Naive thymus-derived CD8-positive, alpha-beta T cell (primary cell): ENCODE data around the gene BOLA1. TPM values are rescaled to one million over a fixed set of nuclear protein-coding genes. Genes with fewer than 3 reads are reported as not detected.
A peak's percentile ranks its signal among the peaks of the same experiment; 100 is the strongest.
"Not testable (repeated sequence)": the region's sequence is repeated elsewhere in the genome, so short reads cannot be mapped to it uniquely, and the experiment has no call there.

Experiments used
- ATAC-seq, 2 donors: fragments of 150-1000 bp; cut with Tn5 transposase in 1 of 2; sonication (Bioruptor Pico), chemical (Tn5 transposase) in 1 of 2; 1 replicate in 1 of 2; 2 replicates in 1 of 2; pipeline ENCODE4 v1.10.0; 2021; ENCODE audit warnings: mild to moderate bottlenecking in 2 of 2, moderate library complexity in 2 of 2
- POLR2A ChIA-PET: fragments of 350-600 bp; sonication (Branson Sonifier 250); formaldehyde crosslinking; loops from one replicate; lab custom pipeline; 2021; ENCODE audit warnings: antibody characterized with exemption; lab: Charles Lee
- DNase-seq, 10 donors: peaks; one replicate each; pipeline versions ENCODE4 v3.0.0 to v3.0.0-alpha.2; 2020 to 2022
- H3K27ac Mint-ChIP-seq, 10 donors: one replicate each; pipeline ENCODE4 v1.8.0; 2020 to 2022; ENCODE audit warnings: mild to moderate bottlenecking in 10 of 10, mixed read lengths in 10 of 10, moderate library complexity in 4 of 10, inconsistent platforms in 1 of 10
- H3K27me3 Mint-ChIP-seq, 5 donors: one replicate each; pipeline ENCODE4 v1.8.0; 2021 to 2022; ENCODE audit warnings: mixed read lengths in 5 of 5
- H3K36me3 Mint-ChIP-seq, 3 donors: one replicate each; pipeline ENCODE4 v1.8.0; 2020 to 2022; ENCODE audit warnings: mixed read lengths in 3 of 3, mild to moderate bottlenecking in 2 of 3, inconsistent platforms in 1 of 3
- H3K4me1 Mint-ChIP-seq, 4 donors: one replicate each; pipeline ENCODE4 v1.8.0; 2021 to 2022; ENCODE audit warnings: mixed read lengths in 4 of 4
- H3K4me3 Mint-ChIP-seq, 10 donors: one replicate each; pipeline ENCODE4 v1.8.0; 2020 to 2022; ENCODE audit warnings: mild to moderate bottlenecking in 10 of 10, mixed read lengths in 10 of 10, moderate library complexity in 6 of 10, inconsistent platforms in 1 of 10
- H3K9me3 Mint-ChIP-seq, 9 donors: one replicate each; pipeline ENCODE4 v1.8.0; 2020 to 2022; ENCODE audit warnings: mixed read lengths in 9 of 9, mild to moderate bottlenecking in 3 of 9, inconsistent platforms in 1 of 9, moderate library complexity in 1 of 9
- polyA plus RNA-seq, 3 donors: library from polyadenylated mRNA; unstranded; fragments of 300-500 nt; fragmentation: Illumina TruSeq; gene quantifications; one replicate each; pipeline ENCODE4 v1.2.3, GENCODE V29; 2021
- total RNA-seq, 8 experiments: library from RNA in 2 of 8; stranded (reverse) in 2 of 8; gene quantifications; one replicate each; pipeline ENCODE4 v1.2.3 and lab custom pipeline; 2021 to 2026

Gene BOLA1
- total RNA-seq = 10 to 100 TPM; 21.1 to 21.6 TPM
- 10 to 100 TPM; 19.7 to 34.1 (median 24.3) TPM for polyA plus RNA-seq
- total RNA-seq (lab: John Stamatoyannopoulos, UW) = 3.0 to 15.8 (median 10.7) reads per million in 6 experiments

- peaks cover 0 to 2% (median 0%) of the 10 kb centered on the region in 5 donors for H3K27me3 Mint-ChIP-seq
- POLR2A ChIA-PET = interaction anchor here (1.0 to 5.5 kb wide), 9 partner anchors 12 to 250 kb away, joined by 3 to 88 read pairs (median 4); partner anchors contain the start of genes PLEKHO1 and SF3B4
- no peaks in the 10 kb centered on the region for H3K36me3 Mint-ChIP-seq
- peak; percentile 66 to 89 (median 76) for DNase-seq
- peak within 1 kb of the TSS; percentile 89 to 98 (median 96) for H3K27ac Mint-ChIP-seq
- peaks cover 6 to 26% (median 17%) of the 10 kb centered on the region in 4 donors for H3K4me1 Mint-ChIP-seq
- peaks cover 0 to 4% (median 0%) of the 10 kb centered on the region in 9 donors for H3K9me3 Mint-ChIP-seq
- H3K4me3 Mint-ChIP-seq = peak within 1 kb of the TSS; percentile 85 to 96 (median 94)
- peak; percentile 98 to 99 for ATAC-seq
These were observed at the start of gene BOLA1 for GRCh38 chr1:149899460-149900284. BOLA1 (plus strand) TSS chr1:149899568; CDS start chr1:149900060, 492 bp downstream.

GRCh38 chr1:149849947-149850360, 49.4 kb upstream of the BOLA1 start:
- ATAC-seq = no peak
- no peaks in the 10 kb centered on the region for H3K9me3 Mint-ChIP-seq
- DNase-seq = peak in 3 of 10 donors; percentile 22 to 36 (median 36)
- peak overlapping the region; percentile 81 to 98 (median 92) for H3K4me3 Mint-ChIP-seq
- H3K36me3 Mint-ChIP-seq = peaks cover 3 to 25% (median 12%) of the 10 kb centered on the region in 3 donors
- POLR2A ChIA-PET = interaction anchor here (1.2 to 8.0 kb wide), 4 partner anchors 37 to 78 kb away, joined by 3 to 353 read pairs (median 5); partner anchors contain the start of genes BOLA1 and SF3B4
- H3K4me1 Mint-ChIP-seq = peaks cover 33 to 51% (median 47%) of the 10 kb centered on the region in 4 donors
- H3K27me3 Mint-ChIP-seq = no peaks in the 10 kb centered on the region
- peak overlapping the region; percentile 60 to 96 (median 92) for H3K27ac Mint-ChIP-seq

- POLR2A ChIA-PET = interaction anchor here (8.0 kb wide), 1 partner anchor 36 kb away, joined by 353 read pairs; a partner anchor contains a TSS
- H3K4me3 Mint-ChIP-seq, H3K27me3 Mint-ChIP-seq, DNase-seq, H3K9me3 Mint-ChIP-seq, H3K27ac Mint-ChIP-seq: not testable (repeated sequence)
- Mint-ChIP-seq H3K4me1 (peaks cover 26 to 42% (median 38%) of the 10 kb centered on the region in 4 donors), H3K36me3 (peaks cover 3 to 17% (median 12%) of the 10 kb centered on the region in 3 donors)
- ATAC-seq = peak; percentile 76 to 78
These were observed 48.5 kb upstream of the BOLA1 start for GRCh38 chr1:149850732-149851345.

GRCh38 chr1:149851585-149852213, 47.7 kb upstream of the BOLA1 start:
- H3K27me3 Mint-ChIP-seq, POLR2A ChIA-PET, H3K9me3 Mint-ChIP-seq, H3K27ac Mint-ChIP-seq, H3K4me3 Mint-ChIP-seq, DNase-seq: not testable (repeated sequence)
- peaks cover 3 to 11% (median 6%) of the 10 kb centered on the region in 3 donors for H3K36me3 Mint-ChIP-seq
- peak; percentile 57 to 61 for ATAC-seq
- peaks cover 23 to 34% (median 31%) of the 10 kb centered on the region in 4 donors for H3K4me1 Mint-ChIP-seq

- H3K4me3 Mint-ChIP-seq = not testable (repeated sequence)
- ATAC-seq = peak; percentile 24 to 34
These were observed 47.1 kb upstream of the BOLA1 start for GRCh38 chr1:149852263-149852662.

GRCh38 chr1:149860271-149860670, 39.1 kb upstream of the BOLA1 start:
- H3K4me3 Mint-ChIP-seq, H3K27ac Mint-ChIP-seq, H3K9me3 Mint-ChIP-seq, H3K36me3 Mint-ChIP-seq, POLR2A ChIA-PET, H3K27me3 Mint-ChIP-seq, H3K4me1 Mint-ChIP-seq, DNase-seq: not testable (repeated sequence)
- ATAC-seq = peak; percentile 22 to 44

More at GRCh38 chr1:149852263-149852662, 47.1 kb upstream of the BOLA1 start:
- H3K9me3 Mint-ChIP-seq, POLR2A ChIA-PET, H3K27ac Mint-ChIP-seq, H3K27me3 Mint-ChIP-seq, H3K36me3 Mint-ChIP-seq, DNase-seq: not testable (repeated sequence)
- peaks cover 18 to 28% (median 26%) of the 10 kb centered on the region in 4 donors for H3K4me1 Mint-ChIP-seq

GRCh38 chr1:149860684-149861496, 38.5 kb upstream of the BOLA1 start:
- H3K36me3 Mint-ChIP-seq, DNase-seq, H3K4me1 Mint-ChIP-seq, H3K4me3 Mint-ChIP-seq, H3K9me3 Mint-ChIP-seq, H3K27ac Mint-ChIP-seq, POLR2A ChIA-PET, H3K27me3 Mint-ChIP-seq: not testable (repeated sequence)
- peak; percentile 83 to 87 for ATAC-seq

GRCh38 chr1:149861497-149862054, 37.8 kb upstream of the BOLA1 start:
- H3K27ac Mint-ChIP-seq, H3K4me3 Mint-ChIP-seq, POLR2A ChIA-PET, DNase-seq, H3K9me3 Mint-ChIP-seq, H3K27me3 Mint-ChIP-seq, H3K4me1 Mint-ChIP-seq, H3K36me3 Mint-ChIP-seq: not testable (repeated sequence)
- peak; percentile 17 for ATAC-seq

- POLR2A ChIA-PET, H3K27ac Mint-ChIP-seq, DNase-seq, H3K4me1 Mint-ChIP-seq, H3K27me3 Mint-ChIP-seq, H3K36me3 Mint-ChIP-seq, H3K4me3 Mint-ChIP-seq, ATAC-seq, H3K9me3 Mint-ChIP-seq: not testable (repeated sequence)
These were observed 32.5 kb upstream of the BOLA1 start for GRCh38 chr1:149866887-149867286.

GRCh38 chr1:149873060-149873459, 26.3 kb upstream of the BOLA1 start:
- not testable (repeated sequence) for H3K27me3 Mint-ChIP-seq, H3K4me3 Mint-ChIP-seq, H3K9me3 Mint-ChIP-seq, H3K27ac Mint-ChIP-seq, ATAC-seq, DNase-seq, H3K36me3 Mint-ChIP-seq
- H3K4me1 Mint-ChIP-seq = peaks cover 3 to 13% (median 8%) of the 10 kb centered on the region in 4 donors
- POLR2A ChIA-PET = interaction anchor here (0.6 kb wide), 1 partner anchor 178 kb away, joined by 5 read pairs; no protein-coding TSS in a partner anchor

GRCh38 chr1:149877211-149877946, 22.0 kb upstream of the BOLA1 start:
- H3K27ac Mint-ChIP-seq = peak overlapping the region in 9 of 10 donors; percentile 24 to 91 (median 75)
- H3K4me3 Mint-ChIP-seq = peak overlapping the region in 1 of 10 donors; percentile 44
- DNase-seq = no peak
- POLR2A ChIA-PET = interaction anchor here (2.7 kb wide), 1 partner anchor 10 kb away, joined by 31 read pairs; a partner anchor contains a TSS
- H3K9me3 Mint-ChIP-seq = no peaks in the 10 kb centered on the region
- H3K4me1 Mint-ChIP-seq = peaks cover 18 to 45% (median 38%) of the 10 kb centered on the region in 4 donors
- no peaks in the 10 kb centered on the region for H3K27me3 Mint-ChIP-seq
- ATAC-seq = no peak
- peaks cover 0 to 3% (median 0%) of the 10 kb centered on the region in 3 donors for H3K36me3 Mint-ChIP-seq
